ENCODE results near the gene NAA60. TPM values are rescaled to one million over a fixed set of nuclear protein-coding genes. Genes with fewer than 3 reads are reported as not detected.

NAA60 gene
- total and polyA plus RNA-seq, 9 of the 15 experiments (the other 6 are each of a cell fraction or from before 2014, with no cell fraction given) = 2.1 to 49.4 (median 10.3) TPM

DNA sequence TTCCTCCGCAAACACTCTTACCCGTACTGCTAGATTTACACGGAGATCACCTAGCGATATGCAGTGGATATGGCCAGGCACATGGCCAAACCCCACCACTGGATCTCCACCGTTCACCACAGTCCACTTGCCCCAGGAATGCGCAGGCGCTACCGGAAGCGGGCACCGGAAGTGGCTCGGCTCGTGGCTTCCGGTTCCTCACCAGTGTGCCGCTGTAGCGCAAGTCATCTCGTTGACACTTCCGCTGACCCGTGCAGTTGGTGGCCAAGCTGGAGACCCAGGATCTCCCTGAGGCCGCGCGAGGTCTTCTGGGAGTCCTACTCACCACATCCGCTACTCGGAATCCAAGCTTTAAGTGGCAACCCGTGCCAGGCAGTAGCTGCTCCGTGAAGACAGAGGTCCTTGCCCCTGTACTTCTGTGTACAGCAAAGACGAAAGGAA is 11.7 kb upstream of the NAA60 start (continued):
- TF ChIP-seq ZNF3 (CRISPR knock-in tag; IDR thresholded peaks at IDR 0.05) = no peak
- TF ChIP-seq TAF9B (IDR thresholded peaks at IDR 0.05; ENCODE audit: partially characterized antibody) = no peak
- TF ChIP-seq NEUROD1 (IDR thresholded peaks at IDR 0.05; ENCODE audit: borderline replicate concordance, low read depth, low read length, partially characterized antibody) = no peak

DNA sequence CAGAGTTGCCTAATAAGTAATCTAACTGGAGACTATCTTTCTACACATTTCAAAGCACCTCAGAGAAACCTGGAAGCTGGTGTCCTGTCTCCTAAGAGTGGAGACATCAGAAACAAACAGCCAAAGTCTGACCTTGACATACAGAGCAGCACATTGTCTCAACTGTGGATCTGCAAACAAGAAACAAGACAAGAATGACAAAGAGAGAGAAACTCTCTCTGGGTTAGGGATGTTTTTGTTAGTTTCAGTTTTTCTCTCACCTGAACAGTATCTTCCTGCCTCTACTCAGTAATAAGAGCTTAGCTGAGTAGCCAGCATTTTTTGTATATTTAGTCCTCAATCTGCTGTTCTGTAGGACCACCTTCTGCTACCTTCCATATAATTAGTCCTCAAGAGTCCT is 9.1 kb upstream of the NAA60 start:
- peaks cover 2% of the 10 kb centered on the region; the same call in 1 of the 2 replicates for H3K9me3 ChIP-seq (replicated peaks; ENCODE audit: control insufficient read depth, insufficient read depth, low read depth, low read length)
- no peak overlapping the region for H2AFZ ChIP-seq (ENCODE audit: low read depth, low read length)
- H3K27me3 ChIP-seq (ENCODE audit: control insufficient read depth in 2 of 2, insufficient read depth in 2 of 2, low read length in 2 of 2) = peaks cover 4 to 7% of the 10 kb centered on the region in 2 experiments; a peak in 3 of 5 replicates
- H3K27ac ChIP-seq (ENCODE audit: extremely low read depth, low read depth, low read length) = no peak overlapping the region
- H3K9me1 ChIP-seq (ENCODE audit: control insufficient read depth, insufficient read depth, low read length) = no peaks in the 10 kb centered on the region
- DNase-seq (ENCODE audit: extremely low read depth in 1 of 4, low spot score in 3 of 4) = no peak
- H3K9ac ChIP-seq (ENCODE audit: insufficient read depth in 1 of 2, low read depth in 2 of 2, low read length in 2 of 2) = no peak overlapping the region
- no peaks in the 10 kb centered on the region for H3K79me2 ChIP-seq (ENCODE audit: control insufficient read depth, insufficient read depth, low read length)
- H3K4me1 ChIP-seq (replicated peaks in 1 of 2; ENCODE audit: control insufficient read depth in 2 of 2, insufficient read depth in 2 of 2, low read length in 2 of 2) = peaks cover 0 to 6% of the 10 kb centered on the region in 2 experiments; a peak in 2 of 5 replicates
- H3K4me3 ChIP-seq = no peak overlapping the region
- ATAC-seq = no peak
- FAIRE-seq = no peak
- H3K36me3 ChIP-seq (ENCODE audit: control insufficient read depth, insufficient read depth, low read length) = no peaks in the 10 kb centered on the region
- no peaks in the 10 kb centered on the region for H4K20me1 ChIP-seq (replicated peaks; ENCODE audit: control insufficient read depth, insufficient read depth, low read length)
- intact Hi-C loops (cut with micrococcal nuclease) (no loop called here), in situ Hi-C loops (cut with MboI) (no loop called here)
- BruUV-seq (replicated peaks) = no TSS peak
- POLR2A ChIA-PET = no interaction called here
- CTCF ChIA-PET (ENCODE audit: low intra/inter-chr PET ratio) = no interaction called here
- H3K4me2 ChIP-seq (ENCODE audit: insufficient read depth, low read length) = no peak overlapping the region
- no peak for TF ChIP-seq ZNF23 (CRISPR knock-in tag; IDR thresholded peaks at IDR 0.05)
- TF ChIP-seq, protein P1, sequence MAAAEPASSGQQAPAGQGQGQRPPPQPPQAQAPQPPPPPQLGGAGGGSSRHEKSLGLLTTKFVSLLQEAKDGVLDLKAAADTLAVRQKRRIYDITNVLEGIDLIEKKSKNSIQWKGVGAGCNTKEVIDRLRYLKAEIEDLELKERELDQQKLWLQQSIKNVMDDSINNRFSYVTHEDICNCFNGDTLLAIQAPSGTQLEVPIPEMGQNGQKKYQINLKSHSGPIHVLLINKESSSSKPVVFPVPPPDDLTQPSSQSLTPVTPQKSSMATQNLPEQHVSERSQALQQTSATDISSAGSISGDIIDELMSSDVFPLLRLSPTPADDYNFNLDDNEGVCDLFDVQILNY (CRISPR knock-in tag; IDR thresholded peaks at IDR 0.05) = no peak
- TF ChIP-seq FOXK1 (CRISPR knock-in tag; IDR thresholded peaks at IDR 0.05; ENCODE audit: borderline replicate concordance) = no peak
- no peak for TF ChIP-seq TRIM28 (IDR thresholded peaks at IDR 0.05)
- no peak for TF ChIP-seq MYC (IDR thresholded peaks at IDR 0.05; ENCODE audit: low read depth, low read length)
- no peak for TF ChIP-seq MYC (CRISPR knock-in tag; IDR thresholded peaks at IDR 0.05; ENCODE audit: borderline replicate concordance, low read depth)
- TF ChIP-seq, protein P2, sequence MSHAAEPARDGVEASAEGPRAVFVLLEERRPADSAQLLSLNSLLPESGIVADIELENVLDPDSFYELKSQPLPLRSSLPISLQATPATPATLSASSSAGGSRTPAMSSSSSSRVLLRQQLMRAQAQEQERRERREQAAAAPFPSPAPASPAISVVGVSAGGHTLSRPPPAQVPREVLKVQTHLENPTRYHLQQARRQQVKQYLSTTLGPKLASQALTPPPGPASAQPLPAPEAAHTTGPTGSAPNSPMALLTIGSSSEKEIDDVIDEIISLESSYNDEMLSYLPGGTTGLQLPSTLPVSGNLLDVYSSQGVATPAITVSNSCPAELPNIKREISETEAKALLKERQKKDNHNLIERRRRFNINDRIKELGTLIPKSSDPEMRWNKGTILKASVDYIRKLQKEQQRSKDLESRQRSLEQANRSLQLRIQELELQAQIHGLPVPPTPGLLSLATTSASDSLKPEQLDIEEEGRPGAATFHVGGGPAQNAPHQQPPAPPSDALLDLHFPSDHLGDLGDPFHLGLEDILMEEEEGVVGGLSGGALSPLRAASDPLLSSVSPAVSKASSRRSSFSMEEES (CRISPR knock-in tag; IDR thresholded peaks at IDR 0.05) = no peak
- TF ChIP-seq YY1 (IDR thresholded peaks at IDR 0.05; ENCODE audit: borderline replicate concordance in 1 of 3, control insufficient read depth in 1 of 3, extremely low read depth in 1 of 3, insufficient read depth in 3 of 3, insufficient read length in 1 of 3, insufficient replicate concordance in 2 of 3, low read depth in 1 of 3, low read length in 2 of 3) = no peak
- no peak for TF ChIP-seq SPI1 (IDR thresholded peaks at IDR 0.05; ENCODE audit: borderline replicate concordance, low read depth, low read length)
- no peak for TF ChIP-seq TGIF2 (CRISPR knock-in tag; IDR thresholded peaks at IDR 0.05)
- TF ChIP-seq KLF16 (IDR thresholded peaks at IDR 0.05) = no peak
- no peak for TF ChIP-seq BCL6 (CRISPR knock-in tag; IDR thresholded peaks at IDR 0.05)
- no peak for TF ChIP-seq ZNF232 (CRISPR knock-in tag; IDR thresholded peaks at IDR 0.05)
- TF ChIP-seq, protein P3, sequence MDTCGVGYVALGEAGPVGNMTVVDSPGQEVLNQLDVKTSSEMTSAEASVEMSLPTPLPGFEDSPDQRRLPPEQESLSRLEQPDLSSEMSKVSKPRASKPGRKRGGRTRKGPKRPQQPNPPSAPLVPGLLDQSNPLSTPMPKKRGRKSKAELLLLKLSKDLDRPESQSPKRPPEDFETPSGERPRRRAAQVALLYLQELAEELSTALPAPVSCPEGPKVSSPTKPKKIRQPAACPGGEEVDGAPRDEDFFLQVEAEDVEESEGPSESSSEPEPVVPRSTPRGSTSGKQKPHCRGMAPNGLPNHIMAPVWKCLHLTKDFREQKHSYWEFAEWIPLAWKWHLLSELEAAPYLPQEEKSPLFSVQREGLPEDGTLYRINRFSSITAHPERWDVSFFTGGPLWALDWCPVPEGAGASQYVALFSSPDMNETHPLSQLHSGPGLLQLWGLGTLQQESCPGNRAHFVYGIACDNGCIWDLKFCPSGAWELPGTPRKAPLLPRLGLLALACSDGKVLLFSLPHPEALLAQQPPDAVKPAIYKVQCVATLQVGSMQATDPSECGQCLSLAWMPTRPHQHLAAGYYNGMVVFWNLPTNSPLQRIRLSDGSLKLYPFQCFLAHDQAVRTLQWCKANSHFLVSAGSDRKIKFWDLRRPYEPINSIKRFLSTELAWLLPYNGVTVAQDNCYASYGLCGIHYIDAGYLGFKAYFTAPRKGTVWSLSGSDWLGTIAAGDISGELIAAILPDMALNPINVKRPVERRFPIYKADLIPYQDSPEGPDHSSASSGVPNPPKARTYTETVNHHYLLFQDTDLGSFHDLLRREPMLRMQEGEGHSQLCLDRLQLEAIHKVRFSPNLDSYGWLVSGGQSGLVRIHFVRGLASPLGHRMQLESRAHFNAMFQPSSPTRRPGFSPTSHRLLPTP (IDR thresholded peaks at IDR 0.05; ENCODE audit: borderline replicate concordance, extremely low read depth, insufficient read length) = no peak
